ENCODE data around the gene DLX1.

The DLX1 gene

DNA sequence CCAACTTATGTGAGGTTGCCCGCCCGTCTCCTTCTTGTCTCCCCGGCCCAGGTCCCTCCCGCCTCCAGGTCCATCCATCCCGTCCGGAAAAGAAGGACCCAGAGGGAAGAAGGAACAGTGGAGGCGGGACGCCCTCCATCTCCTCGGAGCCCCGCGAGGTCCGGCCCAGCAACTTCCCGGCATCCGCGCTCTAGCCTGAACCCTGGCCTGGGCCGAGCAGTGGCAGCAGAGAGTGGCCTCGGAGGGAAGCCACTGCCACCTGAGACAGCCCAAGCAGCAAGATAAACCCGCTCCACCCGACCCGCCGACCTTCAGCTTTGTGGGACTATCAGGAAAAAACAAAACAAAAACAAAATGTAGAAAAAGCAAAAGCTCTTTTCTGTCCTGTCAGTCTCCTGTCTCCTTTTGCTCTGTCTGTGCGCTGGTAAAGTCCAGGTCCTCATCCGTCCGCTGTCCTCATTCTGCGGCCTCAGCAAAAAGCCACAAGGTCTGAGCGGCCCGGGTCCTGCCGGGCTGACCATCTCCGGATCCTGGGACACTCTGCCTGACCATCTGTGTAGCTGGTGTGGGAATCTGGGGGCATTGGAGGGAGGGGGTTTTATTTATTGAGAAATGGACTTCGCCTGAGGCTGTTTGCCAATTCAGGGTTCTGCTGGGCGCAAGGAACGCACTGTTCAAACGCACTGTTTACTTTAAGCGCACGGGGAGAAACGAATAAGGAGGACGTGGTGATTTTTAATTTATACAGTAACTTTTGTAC, 3.1 kb downstream of the DLX1 start:
- no peak for DNase-seq

GRCh38 chr2:172089005-172089504, 3.7 kb downstream of the DLX1 start:
- no peak for DNase-seq

- DNase-seq, result no peak
Observed at GRCh38 chr2:172089633-172090032, 4.3 kb downstream of the DLX1 start.

DNA sequence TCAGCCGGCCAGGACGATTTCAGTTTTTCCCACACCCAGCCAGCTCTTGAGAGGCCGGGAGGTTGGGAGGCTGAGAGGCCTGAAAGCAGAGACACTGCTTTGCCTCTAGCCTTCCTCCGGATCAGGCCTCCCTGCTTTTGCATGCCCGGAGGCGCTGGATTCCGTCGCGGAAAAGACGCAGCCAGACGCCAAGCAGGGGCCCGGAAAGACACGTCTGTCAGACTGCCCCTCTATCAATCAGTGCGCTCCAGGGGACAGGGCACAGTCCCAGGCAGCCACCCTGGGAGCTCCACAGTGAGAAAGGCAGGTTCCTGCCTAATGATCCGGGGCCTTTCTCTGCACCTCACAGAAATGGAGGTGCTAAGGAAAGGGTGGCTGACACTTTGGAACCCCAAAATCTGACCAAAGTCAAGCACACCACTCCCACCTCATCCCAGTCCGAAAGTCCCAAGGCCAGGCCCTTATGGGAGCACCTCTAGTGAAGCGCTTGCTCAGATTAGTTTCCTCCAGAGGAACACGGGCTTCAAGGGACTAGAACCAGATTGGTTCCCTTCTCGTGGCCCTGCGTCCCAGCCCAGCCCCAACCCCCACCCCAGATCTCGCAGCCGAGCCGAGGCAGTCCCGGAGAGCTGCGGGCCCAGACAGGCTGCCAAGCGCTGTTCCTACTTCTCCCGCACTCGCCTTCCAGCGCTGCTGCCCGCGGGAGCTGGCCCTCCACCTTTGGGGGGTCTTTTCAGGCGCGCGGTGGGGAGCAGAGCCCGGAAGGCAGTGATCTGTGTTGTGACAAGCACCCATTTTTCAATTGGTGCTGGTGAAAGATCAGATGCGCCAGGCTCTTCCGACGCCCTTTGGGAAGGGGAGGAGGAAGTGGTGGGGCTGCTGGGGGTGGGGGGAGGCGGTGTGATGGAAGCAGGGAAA, 5.0 kb downstream of the DLX1 start:
- DNase-seq, result no peak

- DNase-seq, result no peak
Observed at GRCh38 chr2:172091000-172091641, 5.8 kb downstream of the DLX1 start.

- DNase-seq, result no peak
Observed at GRCh38 chr2:172091761-172092566, 6.7 kb downstream of the DLX1 start.

- DNase-seq, result no peak
Observed at GRCh38 chr2:172092716-172093415, 7.6 kb downstream of the DLX1 start.

- DNase-seq, result no peak
Observed at GRCh38 chr2:172093416-172094293, 8.3 kb downstream of the DLX1 start.

- no peak for DNase-seq
Observed at GRCh38 chr2:172094294-172095145, 9.2 kb downstream of the DLX1 start.

DNA sequence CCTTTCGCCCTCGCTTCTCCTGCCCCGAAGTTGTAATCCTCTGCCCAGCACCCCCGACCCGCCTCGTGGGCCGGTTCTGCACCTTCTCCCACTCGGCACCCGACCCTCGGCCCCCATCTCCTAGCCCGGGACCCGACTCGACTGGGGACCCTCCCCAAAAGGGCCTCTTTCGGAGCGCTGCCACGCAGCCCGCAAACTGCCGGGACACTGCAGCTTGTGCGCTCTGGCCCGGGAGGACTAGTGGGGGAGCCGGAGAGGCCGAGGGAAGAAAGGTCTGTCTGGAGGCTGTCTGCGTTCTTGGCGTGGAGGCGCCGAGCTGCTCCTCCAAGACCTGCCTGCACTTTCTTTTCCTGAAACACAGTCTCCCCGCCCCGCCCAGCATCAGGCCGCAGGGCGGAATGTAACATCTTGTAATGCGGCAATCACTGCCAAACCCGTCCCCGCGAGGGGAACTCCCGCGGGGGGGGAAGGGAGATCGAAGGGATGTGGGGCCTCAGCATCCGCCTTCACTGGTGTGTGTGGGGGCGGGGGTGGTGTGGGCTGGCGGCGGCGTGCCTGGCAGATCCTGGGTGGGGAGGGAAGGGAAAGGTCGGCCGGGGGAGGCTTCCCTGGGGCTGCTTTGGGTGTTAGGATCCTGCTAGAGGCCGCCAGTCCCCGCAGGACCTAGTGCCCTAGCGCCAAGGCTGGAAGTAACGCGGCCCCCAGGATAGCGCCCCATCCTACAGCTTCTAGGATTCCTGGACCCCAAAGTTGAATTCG, 10.0 kb downstream of the DLX1 start:
- peak; percentile 58 for DNase-seq

DNA sequence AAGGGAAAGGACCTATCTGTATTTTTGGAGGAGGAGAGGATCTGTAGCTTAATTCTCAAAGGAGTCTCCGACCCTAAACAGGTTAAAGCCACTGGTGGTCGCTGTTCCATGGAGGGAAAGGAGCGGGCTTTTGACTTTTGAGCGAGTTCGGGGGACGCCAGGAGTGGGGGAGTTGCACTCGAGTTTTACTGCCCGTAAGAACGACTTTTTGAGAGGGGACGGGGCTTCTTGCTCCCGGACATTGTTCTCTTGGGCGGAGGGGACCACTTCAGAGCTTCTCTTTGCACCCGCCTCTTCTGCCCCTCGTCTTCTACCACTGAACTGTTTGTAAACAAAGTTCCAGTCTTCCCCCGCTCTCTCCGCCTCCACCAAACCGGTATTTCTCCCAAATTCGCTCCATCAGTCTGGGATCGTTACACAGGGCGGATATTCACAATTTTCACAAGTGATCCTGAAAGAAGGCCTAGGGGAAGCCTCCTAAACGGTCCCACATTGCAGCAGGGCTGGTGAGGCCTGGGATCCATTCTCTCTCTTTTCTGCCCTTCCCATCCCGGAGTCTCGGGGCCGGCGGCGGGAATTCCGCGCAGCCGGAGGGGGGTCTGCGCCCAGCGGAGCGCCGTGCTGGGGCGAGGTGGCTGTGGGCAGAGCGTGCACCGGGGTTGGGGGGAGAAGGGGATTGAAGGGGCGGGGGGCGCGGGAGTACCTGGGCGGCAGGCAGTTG, 10.8 kb downstream of the DLX1 start:
- DNase-seq, result no peak

DNA sequence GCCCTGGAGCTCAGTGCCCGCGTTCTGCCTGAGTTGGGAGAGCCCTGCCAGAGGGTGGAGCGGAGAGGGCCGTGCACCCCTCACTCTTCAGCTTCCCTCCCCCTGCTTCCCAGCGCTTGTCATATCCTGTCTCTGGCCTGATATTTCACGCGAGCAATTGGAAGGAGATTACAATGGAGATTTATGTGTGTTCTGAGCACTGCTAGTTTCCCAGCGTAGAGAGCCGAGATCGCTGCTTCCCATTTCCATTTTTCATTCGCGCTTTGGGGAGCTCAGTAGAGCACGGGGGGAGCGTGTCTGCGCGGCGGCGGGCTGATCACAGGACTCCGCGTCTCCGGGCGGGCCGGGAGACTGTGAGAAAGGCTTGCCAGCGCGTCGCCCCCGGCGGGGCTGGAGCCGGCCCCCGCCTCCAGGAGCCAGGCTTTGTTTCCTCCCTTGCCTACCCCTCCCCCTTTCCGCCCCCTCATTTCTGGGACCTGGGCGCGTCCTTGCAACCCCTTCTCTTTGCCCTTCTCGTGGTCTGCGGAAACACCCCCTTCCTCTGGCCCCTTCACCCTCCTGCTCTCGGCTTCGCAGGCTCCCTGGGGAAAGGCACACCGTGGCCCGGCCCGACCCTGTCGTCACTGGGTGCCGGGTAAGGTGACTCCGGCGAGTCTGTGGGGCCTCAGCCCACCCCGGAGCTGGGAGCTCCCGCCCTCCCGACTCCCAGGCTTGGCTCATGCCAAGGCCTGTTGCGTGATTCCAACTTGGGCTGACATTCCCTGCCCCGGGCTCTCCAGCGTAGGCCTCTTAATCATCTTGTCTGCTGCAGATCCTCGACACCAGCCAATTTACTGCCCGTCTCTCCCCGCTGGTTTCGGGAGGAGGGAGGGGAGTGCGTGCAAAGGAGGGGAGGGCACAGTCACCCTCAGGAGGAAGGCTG, 11.6 kb downstream of the DLX1 start:
- no peak for DNase-seq

GRCh38 chr2:172097557-172098131, 12.3 kb downstream of the DLX1 start:
- peak; percentile 88 for DNase-seq

DNA sequence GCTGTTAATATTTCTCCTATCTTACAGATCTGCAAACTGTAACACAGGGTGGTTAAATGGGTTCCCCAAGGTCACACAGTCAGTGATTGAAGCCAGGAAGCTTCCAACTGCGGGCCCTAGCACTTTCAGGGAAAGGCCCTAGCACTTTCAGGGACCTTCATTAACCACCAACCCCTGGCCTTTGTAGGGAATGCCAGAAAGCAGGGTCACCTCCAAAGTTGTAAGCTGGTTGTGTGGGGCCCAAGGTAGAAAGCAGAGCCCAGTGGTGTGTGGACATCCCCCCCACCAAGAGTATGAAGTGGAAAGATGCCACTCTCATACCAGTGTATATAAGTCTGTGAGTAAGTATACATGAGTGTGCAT, 13.0 kb downstream of the DLX1 start:
- no peak for DNase-seq

- peak; percentile 53 for DNase-seq
Observed at GRCh38 chr2:172098650-172099471, 13.6 kb downstream of the DLX1 start.

Data from hematopoietic multipotent progenitor cell treated with erythropoietin and hydrocortisone succinate and interleukin-3 and kit ligand, for 4 days (in vitro differentiated cells).